Fibroblast of lung (primary cell): Measurements from ENCODE around the gene EXOC6. TPM values are rescaled to one million over a fixed set of nuclear protein-coding genes. Genes with fewer than 3 reads are reported as not detected.

Source experiments
- DNase-seq, 2 donors: peaks; one replicate each; pipeline versions ENCODE4 v3.0.0 to v3.0.0-alpha.2; 2010; ENCODE audit warnings: low read depth in 2 of 2
- H2AFZ ChIP-seq: 2 replicates; pipeline ENCODE4 v1.5.1; 2012; ENCODE audit warnings: low read length, control low read depth, inconsistent platforms
- H3K27ac ChIP-seq: 2 replicates; pipeline ENCODE4 v1.5.1; 2011; ENCODE audit warnings: low read length, control low read depth; ENCODE audit not compliant: insufficient read depth
- H3K27me3 ChIP-seq: 2 replicates; pipeline ENCODE4 v1.5.1; 2011; ENCODE audit warnings: mild to moderate bottlenecking, low read length; ENCODE audit not compliant: control insufficient read depth, insufficient read depth
- H3K36me3 ChIP-seq: 2 replicates; pipeline ENCODE4 v1.5.1; 2011; ENCODE audit warnings: low read length; ENCODE audit not compliant: control insufficient read depth, insufficient read depth
- H3K4me1 ChIP-seq: 2 replicates; pipeline ENCODE4 v1.5.1; 2011; ENCODE audit warnings: low read length; ENCODE audit not compliant: control insufficient read depth, insufficient read depth; ENCODE audit errors: extremely low read depth
- H3K4me2 ChIP-seq: 2 replicates; pipeline ENCODE4 v1.5.1; 2011; ENCODE audit warnings: low read length, control low read depth; ENCODE audit not compliant: insufficient read depth; ENCODE audit errors: extremely low read depth
- H3K4me3 ChIP-seq, 4 experiments: fragments of 200-600 bp in 1 of 4; sonication (generic) in 1 of 4; replicated peaks in 1 of 4; 2 replicates each; pipeline ENCODE4 v1.5.1; 2011 to 2016; ENCODE audit warnings: low read length in 4 of 4, low read depth in 3 of 4, mild to moderate bottlenecking in 3 of 4, control low read depth in 2 of 4, inconsistent platforms in 1 of 4, mixed read lengths in 1 of 4; ENCODE audit not compliant: insufficient read depth in 1 of 4; ENCODE audit errors: control extremely low read depth in 1 of 4
- H3K79me2 ChIP-seq: 2 replicates; pipeline ENCODE4 v1.5.1; 2012; ENCODE audit warnings: mild to moderate bottlenecking, low read length, inconsistent platforms; ENCODE audit not compliant: control insufficient read depth, insufficient read depth
- H3K9ac ChIP-seq: 2 replicates; pipeline ENCODE4 v1.5.1; 2011; ENCODE audit warnings: mild to moderate bottlenecking, low read length, control low read depth; ENCODE audit not compliant: insufficient read depth
- H3K9me3 ChIP-seq: 2 replicates; pipeline ENCODE4 v1.5.1; 2012; ENCODE audit warnings: low read depth, low read length; ENCODE audit not compliant: control insufficient read depth, insufficient read depth
- H4K20me1 ChIP-seq: 2 replicates; pipeline ENCODE4 v1.5.1; 2011; ENCODE audit warnings: low read length; ENCODE audit not compliant: control insufficient read depth, insufficient read depth; ENCODE audit errors: extremely low read depth
- EZH2 ChIP-seq: IDR thresholded peaks from 2 replicates; pipeline ENCODE4 v1.5.1; 2012; ENCODE audit warnings: low read length, control low read depth, mild to moderate bottlenecking; ENCODE audit errors: missing control alignments
- polyA plus RNA-seq, 2 donors: library from polyadenylated mRNA; depleted of rRNA in 1 of 2; stranded (reverse) in 1 of 2; unstranded in 1 of 2; fragments of >200 nt; gene quantifications; 2 replicates each; pipeline ENCODE4 v1.2.1, GENCODE V29; 2011 to 2012; ENCODE audit warnings: missing spikeins in 1 of 2
- total RNA-seq: library from RNA; depleted of rRNA; stranded (reverse); fragments of >200 nt; gene quantifications from 2 replicates; pipeline ENCODE4 v1.2.1, GENCODE V29; 2014
- TF ChIP-seq, protein P1 (sequence below), 2 donors: IDR thresholded peaks in 1 of 2; conservative IDR thresholded peaks in 1 of 2; 1 replicate in 1 of 2; 2 replicates in 1 of 2; pipeline ENCODE4 v1.5.1; 2011 to 2012; ENCODE audit warnings: low read length in 2 of 2, control low read depth in 1 of 2, inconsistent platforms in 1 of 2, low read depth in 1 of 2, mild to moderate bottlenecking in 1 of 2

The EXOC6 gene
- total and polyA plus RNA-seq, 2 donors (not counting 1 experiment from before 2014, with no cell fraction given) = 6.2 to 9.2 TPM

DNA sequence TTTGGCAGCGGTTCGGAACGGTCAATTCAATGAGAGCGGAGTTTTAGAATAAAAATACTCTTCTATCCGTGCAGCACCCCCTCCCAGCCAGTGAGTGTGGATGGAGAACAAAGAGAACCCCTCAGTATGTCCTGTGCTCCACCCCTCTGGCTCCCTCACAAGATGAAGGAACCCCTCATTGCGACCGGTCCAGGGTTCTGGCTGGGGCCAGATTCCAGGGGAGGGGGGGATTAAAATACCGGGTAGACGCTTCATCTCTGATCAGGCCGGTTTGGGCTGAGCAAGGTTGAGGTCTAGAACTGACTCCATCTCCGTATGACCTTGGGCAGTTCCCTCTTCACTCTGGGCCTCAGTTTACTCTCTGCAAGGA is 218.2 kb downstream of the EXOC6 start:
- no peaks in the 10 kb centered on the region for H3K9me3 ChIP-seq
- H3K27me3 ChIP-seq = peaks cover 76% of the 10 kb centered on the region
- H3K9ac ChIP-seq = no peak overlapping the region
- H3K79me2 ChIP-seq = no peaks in the 10 kb centered on the region
- H2AFZ ChIP-seq = no peak overlapping the region
- TF ChIP-seq EZH2 = peak; percentile 27
- TF ChIP-seq, protein P1, sequence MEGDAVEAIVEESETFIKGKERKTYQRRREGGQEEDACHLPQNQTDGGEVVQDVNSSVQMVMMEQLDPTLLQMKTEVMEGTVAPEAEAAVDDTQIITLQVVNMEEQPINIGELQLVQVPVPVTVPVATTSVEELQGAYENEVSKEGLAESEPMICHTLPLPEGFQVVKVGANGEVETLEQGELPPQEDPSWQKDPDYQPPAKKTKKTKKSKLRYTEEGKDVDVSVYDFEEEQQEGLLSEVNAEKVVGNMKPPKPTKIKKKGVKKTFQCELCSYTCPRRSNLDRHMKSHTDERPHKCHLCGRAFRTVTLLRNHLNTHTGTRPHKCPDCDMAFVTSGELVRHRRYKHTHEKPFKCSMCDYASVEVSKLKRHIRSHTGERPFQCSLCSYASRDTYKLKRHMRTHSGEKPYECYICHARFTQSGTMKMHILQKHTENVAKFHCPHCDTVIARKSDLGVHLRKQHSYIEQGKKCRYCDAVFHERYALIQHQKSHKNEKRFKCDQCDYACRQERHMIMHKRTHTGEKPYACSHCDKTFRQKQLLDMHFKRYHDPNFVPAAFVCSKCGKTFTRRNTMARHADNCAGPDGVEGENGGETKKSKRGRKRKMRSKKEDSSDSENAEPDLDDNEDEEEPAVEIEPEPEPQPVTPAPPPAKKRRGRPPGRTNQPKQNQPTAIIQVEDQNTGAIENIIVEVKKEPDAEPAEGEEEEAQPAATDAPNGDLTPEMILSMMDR (conservative IDR thresholded peaks at IDR 0.05 in 1 of 2, IDR thresholded peaks at IDR 0.05 in 1 of 2; ENCODE audit: low read depth in 1 of 2, low read length in 2 of 2) = no peak
- H4K20me1 ChIP-seq = no peaks in the 10 kb centered on the region
- H3K4me2 ChIP-seq = no peak overlapping the region
- H3K36me3 ChIP-seq = no peaks in the 10 kb centered on the region
- H3K4me1 ChIP-seq = no peaks in the 10 kb centered on the region
- DNase-seq = no peak
- no peak overlapping the region for H3K27ac ChIP-seq
- H3K4me3 ChIP-seq = no peak overlapping the region

DNA sequence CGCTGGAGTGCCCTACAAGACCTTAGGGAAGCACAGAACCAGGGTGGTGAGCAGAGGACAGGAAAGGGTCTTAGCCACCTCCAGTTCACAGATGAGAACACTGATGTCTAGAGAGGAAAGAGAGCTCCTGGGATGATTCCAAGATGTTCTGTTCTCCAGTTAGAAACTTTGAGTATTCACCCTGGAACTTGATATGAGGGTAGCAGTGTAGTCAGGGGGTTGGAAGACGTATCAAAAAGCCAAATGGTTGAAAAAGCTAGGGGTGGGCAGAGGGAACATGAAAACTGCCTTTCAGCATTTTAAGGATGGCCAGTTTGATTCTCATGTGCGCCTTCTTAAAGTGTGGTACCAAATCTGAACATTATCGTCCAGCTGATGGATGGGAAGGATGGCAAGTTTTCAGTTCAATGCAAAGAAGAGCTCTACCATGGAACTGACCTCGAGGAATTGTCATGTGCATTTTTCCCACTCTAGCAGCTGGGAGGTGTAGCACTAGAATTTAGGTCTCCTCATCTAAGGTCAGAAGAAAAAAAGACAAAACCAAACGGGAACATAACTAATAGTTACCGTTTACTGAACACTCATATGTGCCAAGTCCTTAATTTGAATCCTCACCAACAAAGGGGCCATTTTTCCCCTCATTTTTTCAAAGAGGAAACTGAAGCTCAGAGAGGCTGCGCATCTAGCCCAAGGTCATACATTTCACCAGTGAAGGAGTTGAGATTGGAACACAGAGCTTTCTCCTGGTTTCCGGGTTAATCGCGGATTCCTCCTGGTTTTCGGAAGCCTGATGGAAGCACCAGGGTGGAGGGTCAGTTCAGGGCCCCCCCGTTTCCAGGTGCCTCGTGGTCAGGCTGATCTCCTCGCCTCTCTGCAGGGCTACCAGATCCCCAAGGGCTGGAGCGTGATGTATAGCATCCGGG is 219.4 kb downstream of the EXOC6 start:
- Histone ChIP-seq H3K9me3 (no peaks in the 10 kb centered on the region), H3K27ac (no peak overlapping the region), H3K4me3 (no peak overlapping the region), H3K79me2 (no peaks in the 10 kb centered on the region), H4K20me1 (no peaks in the 10 kb centered on the region), H3K9ac (no peak overlapping the region), H3K4me2 (no peak overlapping the region), H2AFZ (no peak overlapping the region), H3K4me1 (no peaks in the 10 kb centered on the region), H3K36me3 (no peaks in the 10 kb centered on the region), H3K27me3 (peaks cover 77% of the 10 kb centered on the region)
- TF ChIP-seq, protein P1 (conservative IDR thresholded peaks at IDR 0.05 in 1 of 2, IDR thresholded peaks at IDR 0.05 in 1 of 2; ENCODE audit: low read depth in 1 of 2, low read length in 2 of 2) = no peak
- TF ChIP-seq EZH2 = no peak
- no peak for DNase-seq

DNA sequence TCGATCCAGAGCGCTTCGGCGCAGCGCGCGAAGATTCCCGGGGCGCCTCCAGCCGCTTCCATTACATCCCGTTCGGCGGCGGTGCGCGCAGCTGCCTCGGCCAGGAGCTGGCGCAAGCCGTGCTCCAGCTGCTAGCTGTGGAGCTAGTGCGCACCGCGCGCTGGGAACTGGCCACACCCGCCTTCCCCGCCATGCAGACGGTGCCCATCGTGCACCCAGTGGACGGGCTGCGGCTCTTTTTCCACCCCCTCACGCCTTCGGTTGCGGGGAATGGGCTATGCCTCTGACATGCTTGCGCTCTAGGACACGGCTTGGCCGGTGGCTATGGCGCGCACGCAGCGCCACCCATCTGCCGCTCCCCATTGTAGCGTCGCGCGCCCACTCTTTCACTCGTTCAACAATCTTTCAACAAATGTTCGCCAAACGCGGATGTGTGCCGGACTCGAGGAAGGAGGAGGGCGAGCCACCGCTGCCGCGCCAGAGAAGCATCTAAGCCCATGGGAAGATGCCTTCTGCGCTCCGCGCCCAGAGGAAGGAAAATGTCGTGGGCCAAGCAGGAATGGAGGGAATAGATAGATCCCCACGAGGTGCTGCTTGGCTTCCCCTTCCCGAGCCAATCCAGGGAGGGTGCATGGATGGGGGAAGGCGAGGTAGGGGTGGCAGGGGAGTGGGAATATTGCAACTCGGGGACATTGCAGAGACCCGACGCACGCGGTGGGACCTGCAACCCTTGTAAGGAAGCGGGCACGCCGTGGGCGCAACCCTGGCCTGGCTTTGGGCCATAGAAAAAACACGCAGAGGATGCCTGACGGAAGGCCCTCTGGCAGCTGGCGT is 220.3 kb downstream of the EXOC6 start:
- Histone ChIP-seq H4K20me1 (no peaks in the 10 kb centered on the region), H3K27ac (no peak overlapping the region), H3K4me2 (peak overlapping the region; percentile 68), H3K9ac (no peak overlapping the region), H3K36me3 (no peaks in the 10 kb centered on the region), H3K9me3 (no peaks in the 10 kb centered on the region), H3K4me1 (no peaks in the 10 kb centered on the region), H2AFZ (no peak overlapping the region), H3K4me3 (peak overlapping the region in 1 of 4 experiments; percentile 14), H3K27me3 (peaks cover 80% of the 10 kb centered on the region), H3K79me2 (no peaks in the 10 kb centered on the region)
- TF ChIP-seq, protein P1 (conservative IDR thresholded peaks at IDR 0.05 in 1 of 2, IDR thresholded peaks at IDR 0.05 in 1 of 2; ENCODE audit: low read depth in 1 of 2, low read length in 2 of 2) = no peak
- no peak for TF ChIP-seq EZH2
- peak; percentile 53 to 70 for DNase-seq
